Measurements from ENCODE around the gene WDR86.

The WDR86 gene

DNA sequence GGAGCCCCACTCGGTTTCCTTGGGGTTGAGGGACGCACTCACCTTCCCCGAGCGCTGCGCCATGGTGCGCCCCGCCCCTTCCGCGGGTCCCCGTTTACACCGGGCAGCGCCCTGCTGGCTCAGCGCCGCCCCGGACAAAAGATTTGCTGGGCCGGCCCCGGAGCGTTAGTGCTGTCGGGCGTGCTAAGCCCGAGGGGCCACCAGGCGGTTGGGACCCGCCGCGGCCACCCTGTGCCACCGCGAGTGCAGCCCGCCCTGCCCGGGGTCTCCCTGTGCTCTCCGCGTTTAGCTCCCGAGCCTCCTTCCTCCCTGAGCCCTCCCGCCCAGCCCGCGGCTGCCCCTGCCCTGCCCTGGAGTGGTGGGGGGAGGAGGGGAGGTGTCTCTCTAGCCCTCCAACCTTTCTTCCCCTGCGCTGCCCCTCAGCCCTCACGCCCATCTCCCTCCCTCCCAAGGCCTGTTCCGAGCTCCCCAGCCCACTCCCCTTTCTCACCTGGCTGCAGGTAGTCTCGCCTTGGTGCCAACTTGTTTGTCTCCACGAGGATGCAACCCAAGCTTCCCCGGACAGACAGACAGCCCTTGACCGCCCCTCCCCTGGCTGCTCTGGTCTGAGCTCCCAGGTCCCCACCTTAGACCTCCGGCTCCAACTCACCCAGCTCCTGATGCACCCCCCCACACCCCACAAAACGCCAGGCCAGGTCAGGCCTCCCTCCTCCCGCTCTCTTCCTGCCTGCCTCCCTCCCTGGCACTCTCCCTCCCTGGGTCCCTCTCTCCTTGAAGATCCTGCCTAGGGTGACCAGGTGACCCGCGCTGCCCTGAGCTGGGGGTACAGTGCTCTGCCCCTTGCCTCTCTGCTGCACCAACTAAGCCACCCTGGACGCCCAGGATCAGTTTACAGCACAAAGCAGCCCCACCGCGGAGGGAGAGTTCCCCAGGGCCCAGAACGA is 30.3 kb upstream of the WDR86 start, which contains the start of gene CRYGN:
Gene CRYGN, minus strand, starts transcription at position 287 of the 944 bp plus-strand sequence. Its CDS starts 224 bp downstream, at position 63.
- DNase-seq = no peak

DNA sequence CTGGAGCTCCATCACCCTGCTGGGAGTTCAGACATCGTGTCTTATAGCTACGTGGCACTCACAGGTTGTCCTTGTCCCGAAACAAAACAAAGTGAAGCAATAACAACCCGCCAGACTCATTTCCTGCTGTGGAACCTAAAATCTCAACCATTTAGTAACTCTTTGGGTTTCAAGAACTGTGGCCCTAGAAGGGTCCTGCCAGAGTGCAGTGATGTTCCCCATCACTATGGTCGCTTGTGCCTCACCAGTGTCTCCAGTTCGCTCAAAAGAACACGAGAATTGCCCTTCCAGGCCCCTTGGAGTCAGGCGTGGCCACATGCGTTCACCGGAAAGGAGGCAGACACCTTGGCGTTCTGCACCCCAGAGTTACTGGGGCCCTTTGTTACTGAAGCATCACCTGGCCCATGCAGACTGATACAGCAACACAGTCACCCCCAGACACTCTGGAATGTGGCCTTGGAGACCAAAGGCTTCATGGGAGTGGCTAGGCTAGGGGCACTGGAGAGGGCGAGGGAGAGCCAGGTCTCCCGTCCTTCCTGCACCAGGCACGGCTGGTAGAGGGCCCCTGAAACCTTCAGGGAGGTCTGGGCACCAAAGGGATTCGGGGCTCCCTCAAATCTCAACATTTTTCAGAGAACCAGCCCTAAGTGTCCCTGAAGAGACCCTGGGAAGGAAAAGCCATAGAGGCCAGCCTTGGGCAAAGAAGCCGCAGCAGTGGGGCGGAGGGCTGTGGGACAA is 29.2 kb upstream of the WDR86 start:
- no peak for DNase-seq

DNA sequence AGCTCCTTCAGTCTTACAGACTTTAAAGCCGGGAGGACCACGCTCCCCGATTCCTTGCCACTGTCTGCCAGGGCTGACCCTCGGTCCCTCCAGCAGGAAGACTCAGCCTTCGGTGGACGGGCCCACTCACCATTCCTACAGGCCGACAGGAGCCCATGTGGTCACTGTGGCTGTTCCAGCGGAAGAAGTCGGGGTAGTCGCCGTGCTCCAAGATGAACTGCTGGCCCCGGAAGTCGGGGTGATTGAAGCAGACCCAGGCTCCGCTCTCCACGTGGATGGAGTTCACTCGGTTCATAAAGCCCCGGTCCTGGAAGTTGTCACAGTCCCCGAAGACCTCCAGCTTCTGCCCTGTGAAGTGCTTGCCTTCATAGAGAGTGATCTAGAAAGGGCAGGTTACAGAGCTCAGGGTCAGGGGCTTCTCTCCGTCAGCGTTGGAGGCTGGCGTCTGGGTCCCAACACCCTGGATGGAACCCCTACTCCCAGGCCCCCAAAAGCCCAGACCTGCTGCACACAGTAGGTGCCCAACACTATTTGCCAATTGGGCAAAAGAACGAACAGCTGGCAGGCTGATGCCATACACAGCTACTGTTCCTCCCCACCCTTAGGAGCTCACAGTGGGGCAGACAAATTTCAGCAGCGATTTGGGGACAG is 28.2 kb upstream of the WDR86 start:
- no peak for DNase-seq

DNA sequence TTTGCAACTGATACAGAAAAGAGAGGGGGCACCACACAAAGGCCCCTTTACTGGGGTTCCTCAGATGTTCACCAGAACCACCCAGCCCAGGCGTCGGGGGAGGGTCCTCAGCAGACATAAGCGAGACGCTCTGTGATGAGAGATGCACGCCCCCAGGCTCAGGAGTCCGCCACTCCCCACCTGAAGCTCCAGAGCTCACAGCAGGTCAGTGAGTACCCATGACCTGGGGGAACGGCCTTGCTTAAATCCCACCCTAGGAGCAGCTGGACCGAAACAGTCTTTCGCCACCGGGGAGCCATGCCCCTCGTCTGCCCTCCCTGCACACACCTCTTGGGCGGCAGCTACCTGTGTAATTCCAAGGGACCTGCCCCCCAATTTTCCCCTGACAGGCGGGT is 27.3 kb upstream of the WDR86 start:
- no peak for DNase-seq

DNA sequence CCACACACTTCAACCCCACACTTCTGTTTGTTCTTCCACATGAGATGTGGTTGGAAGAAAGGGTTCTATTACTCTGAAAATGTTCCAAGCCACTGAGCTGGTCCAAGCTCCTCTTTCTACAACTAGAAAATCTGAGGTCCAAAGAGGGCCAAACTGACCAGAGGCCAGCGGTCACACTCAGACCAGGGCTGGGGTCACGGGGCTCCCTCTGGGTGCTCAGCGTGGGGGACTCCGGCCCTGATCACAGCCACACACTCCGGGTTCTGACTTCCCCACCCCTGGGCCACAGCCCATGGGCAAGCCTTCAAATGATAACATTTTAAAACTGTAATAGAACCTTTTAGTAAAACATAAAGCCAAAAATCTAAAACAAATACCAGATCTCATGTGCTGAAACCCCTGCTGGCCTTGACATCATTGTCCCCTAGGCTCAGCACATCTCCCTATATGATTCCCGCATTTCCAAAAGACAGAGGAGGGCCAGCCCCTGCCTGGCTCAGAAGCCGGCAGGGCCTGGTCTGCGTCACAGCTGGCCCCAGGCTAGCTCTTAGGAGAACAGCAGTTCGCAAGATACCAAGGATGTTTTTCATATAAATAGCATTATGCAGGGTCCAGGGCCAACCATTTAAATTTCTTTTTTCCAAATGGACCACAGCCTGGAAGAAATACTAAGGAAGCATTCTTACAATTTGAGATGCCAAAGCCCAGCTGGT is 26.8 kb upstream of the WDR86 start:
- no peak for DNase-seq

DNA sequence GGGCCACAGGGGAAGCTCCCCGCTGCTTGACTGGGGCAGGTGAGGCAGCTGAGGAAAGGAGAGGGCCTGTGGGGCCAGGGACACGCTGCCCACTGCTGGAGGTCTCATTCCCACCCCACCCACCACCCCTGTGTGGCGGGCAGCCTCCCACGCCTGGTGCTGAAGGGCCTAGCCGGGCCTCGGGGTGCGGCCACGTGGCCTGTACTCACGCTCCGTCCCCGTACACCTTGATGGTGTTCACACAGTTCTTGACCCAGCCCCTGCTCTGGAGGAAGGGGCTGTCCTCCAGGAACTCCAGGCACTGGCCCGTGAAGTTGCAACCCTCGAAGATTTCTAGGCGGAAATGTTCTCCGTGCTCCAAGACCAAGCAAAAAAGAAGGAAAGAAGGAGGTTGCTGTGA is 26.1 kb upstream of the WDR86 start:
- no peak for DNase-seq

DNA sequence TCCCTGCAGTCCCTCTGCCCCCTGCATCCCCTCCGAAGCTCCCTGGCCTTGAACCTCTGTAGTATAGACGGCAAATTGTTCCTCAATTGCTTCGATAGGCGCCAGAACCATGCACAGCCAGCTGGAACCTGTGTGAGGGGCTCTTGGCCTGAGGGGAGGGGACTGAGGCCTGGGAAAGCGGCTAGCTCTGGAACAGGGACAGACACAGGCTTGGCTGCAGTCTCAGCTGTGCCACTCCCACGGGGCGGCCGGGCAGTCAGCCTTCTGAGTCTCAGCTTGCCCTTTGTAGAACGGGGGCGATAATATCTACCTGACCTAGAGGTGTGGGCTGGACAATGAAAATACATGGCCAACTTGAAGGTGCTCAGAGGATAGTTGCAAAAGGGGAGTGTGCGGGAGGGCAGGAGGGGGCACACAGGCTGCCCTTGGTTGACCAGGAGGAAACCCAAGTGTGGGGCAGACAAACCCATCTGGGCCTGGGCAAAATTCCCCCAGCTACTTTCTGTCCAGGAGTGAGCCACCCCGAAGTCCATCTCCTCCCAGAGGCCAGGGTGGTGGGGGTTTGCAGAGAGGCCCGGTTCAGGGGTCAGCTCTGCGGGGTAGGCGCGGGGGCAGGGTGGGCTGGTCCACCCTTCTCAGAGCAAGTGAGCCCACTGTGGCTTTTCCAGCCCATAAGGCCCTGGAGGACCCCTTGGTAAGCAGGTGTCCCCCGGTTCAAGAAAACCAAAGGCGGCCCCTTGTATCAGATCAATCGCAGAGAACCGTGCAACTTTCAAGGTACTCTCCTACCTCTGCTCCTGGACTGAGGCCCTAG is 25.5 kb upstream of the WDR86 start:
- DNase-seq = no peak

DNA sequence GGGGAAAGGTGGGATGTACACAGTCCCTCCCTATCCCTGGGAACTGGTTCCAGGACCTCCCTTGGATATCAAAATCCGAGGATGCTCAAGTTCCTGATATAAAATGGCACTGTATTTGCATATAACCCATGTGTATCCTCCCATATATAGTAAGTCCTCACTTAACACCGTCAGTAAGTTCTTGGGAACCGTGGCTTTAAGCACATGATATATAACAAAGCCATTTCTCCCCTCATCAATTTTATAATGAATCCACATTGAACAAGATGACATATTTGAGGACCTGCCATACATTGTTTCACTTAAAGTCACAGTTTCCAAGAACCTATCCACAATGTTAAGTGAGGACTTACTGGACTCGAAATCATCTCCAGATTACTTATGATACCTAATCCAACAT is 24.7 kb upstream of the WDR86 start:
- no peak for DNase-seq

DNA sequence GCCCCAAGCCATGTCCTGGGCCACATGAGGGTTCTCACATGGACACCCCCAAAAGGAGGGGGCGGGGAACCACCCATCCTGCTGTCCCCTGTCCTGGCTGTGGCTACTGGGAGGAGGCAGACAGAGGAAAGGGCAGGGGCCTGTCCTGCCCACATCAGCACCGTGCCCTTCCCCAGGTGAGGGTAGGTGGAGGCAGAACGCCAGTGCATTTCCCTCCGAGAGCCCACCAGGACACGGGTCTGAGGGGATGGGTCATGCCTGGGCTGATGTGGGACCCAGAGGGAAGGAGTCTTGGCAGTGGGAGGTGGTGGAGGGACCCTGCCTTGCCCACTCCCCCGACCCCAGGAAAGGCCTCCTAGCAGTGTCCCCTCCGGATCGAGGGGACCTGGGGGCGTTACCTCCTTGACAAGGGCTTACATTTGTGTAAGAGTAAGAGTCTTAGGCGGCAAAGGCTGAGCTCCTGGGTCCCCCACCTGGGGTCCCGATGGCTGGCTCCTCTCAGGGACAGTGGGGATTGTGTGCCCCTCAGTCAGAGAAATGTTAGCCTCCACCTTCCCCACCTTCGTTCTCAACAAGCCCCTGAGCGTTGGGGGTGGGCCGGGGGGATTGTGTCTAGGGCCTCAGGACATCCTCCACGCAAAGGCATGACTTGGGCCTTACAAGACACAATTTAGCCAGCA is 24.0 kb upstream of the WDR86 start:
- no peak for DNase-seq

DNA sequence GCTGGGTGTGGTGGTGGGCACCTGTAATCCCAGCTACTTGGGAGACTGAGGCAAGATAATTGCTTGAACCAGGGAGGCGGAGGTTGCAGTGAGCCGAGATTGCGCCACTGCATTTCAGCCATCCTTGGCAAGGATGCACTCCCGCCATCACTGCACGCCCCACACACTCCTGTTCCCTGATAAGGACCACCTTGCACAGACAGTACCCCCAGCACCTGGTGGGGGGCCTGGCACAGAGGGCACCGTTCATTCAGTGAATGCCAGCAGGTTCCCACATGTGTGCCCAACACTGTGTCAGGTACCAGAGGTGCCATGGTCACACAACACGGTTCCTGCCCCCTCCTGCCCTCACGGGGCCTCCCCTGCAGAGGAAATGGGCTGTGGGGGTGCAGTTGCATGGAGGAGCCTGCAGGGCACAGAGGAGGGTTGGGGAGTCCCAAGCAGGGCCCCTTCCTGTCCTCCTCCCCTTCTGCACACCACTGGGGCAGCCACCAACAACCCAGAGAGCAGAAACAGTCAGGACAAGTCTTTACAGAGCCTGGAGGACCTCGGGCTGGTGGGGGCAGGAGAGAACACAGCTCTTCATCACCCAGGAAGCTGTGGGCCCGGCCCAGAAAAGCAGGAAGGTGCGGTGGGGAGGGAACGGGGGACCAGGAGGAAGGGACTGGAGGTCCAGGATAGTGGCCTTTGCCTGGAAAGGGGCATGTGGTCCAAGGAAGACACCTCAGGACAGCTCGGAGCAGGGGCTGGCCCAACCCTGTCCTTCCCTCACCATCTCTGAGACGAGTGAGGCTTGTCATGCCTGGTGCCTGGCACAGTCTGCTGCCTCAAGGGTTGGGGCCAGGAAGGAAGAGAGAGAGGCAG is 23.1 kb upstream of the WDR86 start:
- DNase-seq = peak; percentile 30

DNA sequence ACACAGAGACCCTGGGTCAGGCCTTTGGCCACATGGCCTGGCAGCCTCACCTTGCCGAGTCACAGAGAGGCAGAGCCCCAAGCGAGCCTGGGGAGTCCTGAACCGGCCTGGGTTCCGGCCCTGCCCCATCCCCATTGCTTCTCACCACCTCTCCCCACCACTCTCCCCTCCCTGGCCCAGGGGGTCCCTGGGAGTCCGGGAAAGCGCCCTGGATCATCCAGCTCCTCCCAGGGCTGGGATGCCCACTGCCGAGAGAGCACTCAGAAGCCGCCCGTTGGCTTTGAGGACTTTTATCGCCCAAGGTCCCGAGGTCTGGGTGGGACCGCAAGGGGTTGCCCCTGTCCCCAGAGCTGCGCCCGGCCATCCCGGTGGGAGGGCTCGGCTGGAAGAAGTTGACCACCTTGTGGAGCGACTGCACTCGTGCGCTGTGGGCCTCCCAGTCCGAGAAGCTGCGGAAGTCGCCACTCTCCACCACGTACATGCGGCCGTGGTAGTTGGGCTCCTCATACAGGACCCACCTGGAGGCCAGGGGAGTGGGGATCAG is 22.0 kb upstream of the WDR86 start:
- no peak for DNase-seq

DNA sequence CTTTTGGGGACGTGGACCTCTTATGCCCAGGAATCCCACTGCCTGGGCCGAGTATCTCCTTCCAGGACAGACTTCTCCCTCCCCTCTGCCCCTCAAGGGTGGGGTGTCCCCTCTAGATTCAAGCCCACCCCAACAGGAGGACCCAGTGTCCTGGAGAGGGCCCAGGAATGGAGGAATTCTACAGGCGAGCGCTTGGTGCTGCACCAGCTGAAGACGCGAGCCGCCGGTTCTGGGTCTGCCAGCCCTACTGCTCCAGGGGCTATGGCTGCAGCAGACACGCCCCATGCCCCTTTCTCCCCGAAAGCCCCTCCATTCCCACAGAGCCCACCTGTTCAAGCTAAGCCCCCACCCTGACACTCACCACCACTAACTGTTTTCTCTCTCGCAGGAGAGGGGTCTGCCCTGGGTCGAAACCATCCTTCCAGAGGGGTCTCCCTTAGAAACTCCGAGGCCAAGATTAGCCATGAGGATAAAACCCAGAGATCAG is 21.5 kb upstream of the WDR86 start:
- no peak for DNase-seq

DNA sequence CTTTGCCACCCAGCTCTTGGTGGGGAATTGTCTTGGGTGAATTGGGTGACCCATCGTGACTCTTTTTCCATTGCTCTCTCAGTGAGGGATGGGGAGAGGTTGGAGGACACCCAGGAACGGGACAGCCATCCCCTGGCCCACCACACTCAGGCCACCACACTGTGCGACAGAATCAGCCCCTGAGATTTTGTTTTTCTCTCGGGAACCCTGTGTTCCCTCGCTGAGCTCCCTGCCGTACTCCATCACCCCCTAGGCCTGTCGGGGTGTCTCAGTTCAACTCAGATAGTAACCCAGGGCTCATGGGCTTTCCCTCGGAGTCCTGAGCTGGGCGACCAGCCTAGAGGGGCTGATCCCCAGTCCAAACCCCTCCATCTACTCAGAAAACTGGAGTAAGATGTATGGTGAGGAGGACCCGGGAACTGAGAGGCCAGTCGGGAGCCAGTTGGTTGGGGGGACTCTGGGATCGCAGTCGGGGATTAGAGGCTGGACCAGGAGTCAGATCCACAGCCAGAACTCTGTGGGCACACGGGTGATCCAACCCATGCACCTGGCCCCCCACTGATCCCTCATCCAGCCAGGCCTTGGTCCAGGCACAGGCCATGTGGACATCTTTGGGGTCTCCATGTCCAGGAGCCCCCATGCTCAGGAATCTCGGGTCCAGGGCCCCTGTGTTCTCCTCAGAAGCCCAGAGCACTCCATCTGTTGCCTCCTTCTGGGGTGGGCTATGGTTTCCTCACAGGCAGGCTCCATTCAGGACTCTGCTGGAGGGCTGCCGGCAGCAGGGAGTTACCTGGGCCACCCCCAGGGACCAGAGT is 20.8 kb upstream of the WDR86 start:
- no peak for DNase-seq

DNA sequence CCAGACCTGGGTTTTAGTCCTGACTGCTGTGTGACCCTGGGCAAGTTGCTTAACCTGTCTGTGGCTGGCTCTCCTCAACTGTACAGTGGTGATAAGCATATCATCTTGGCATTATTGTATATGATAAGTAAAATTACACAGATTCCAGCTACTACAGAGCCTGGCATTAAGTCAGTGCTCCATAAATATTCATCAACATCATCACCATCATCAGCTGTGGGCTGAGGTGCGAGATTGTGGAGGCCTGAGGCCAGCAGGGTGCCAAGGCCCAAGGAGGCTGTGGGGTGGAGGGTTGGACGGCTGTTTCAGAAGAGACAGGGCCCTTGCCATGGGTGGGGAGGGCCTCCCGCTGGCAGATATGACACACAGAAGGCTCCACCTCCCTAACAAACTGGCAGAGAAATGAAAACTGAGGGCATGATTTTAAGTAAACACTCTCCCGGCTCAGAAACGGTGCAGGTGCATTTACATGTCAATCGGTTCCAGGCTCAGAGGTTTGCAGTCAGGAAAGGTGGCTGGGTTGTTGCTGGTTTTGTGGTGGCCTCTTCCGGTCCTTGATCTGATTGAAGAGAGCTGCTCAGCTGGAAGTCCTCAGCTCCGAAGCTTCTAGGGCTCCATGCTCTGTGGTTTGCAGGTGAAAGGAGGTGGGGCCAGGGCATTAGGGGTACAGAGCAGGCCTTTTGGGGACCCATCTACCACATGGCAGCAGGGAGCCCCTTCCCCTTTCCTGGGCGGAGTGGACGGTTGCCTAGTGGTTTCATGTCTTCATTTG is 19.9 kb upstream of the WDR86 start:
- peak; percentile 16 for DNase-seq

DNA sequence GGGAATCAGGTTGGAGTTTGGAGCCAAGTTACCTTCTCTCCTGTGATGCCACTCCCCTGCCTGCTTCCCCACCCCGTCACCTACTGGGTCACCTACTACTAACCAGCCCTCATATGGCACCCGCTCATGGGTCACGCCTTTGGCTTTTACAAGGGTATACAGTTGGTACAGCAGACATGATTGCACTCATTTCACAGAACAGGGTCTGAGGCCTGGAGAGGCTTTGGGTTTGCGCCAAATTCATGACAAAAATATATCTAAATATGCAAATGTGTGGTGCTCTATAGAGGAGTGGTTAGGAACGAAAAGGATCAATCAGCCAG is 19.4 kb upstream of the WDR86 start:
- DNase-seq = no peak

DNA sequence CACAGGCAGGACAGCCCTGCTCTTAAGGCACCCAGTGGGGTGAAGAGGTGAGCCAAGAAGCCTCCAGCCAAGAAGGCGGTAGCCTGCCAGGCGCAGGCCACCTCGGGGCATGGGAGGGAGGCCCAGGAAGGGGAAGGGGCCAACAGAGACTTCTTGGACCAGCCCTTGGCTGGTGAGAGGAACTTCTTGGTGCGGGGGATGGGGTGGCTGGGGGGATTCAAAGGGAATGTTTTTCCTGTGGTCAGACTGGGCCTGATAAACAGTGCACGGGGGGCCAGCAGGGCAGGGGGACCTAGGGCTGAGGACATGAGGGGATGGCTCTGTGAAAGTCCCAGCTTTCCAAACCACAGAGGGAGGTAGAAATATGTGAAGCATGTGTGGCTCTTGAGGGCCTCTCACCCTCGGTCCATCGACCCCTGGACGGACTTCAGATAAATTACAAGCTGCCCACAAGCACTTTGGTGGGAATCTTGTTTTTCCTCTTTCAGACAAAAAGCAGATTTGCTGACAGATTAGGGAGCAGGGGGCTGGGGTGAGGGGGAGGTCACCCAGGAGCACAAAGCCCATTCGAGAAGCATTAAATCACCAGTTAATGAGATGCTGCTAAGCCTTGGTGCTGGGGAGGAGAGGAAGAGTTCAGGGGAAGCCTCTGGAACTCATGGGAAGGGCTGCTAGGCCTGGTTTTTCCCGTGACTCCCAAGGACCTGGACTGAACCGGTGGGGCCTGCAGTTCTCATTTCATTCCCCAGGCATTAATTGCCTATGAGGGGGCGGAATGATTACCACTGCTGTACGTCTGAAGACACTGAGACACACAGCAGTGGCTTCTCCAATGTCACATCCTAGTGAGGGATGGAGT is 18.8 kb upstream of the WDR86 start:
- DNase-seq = no peak

DNA sequence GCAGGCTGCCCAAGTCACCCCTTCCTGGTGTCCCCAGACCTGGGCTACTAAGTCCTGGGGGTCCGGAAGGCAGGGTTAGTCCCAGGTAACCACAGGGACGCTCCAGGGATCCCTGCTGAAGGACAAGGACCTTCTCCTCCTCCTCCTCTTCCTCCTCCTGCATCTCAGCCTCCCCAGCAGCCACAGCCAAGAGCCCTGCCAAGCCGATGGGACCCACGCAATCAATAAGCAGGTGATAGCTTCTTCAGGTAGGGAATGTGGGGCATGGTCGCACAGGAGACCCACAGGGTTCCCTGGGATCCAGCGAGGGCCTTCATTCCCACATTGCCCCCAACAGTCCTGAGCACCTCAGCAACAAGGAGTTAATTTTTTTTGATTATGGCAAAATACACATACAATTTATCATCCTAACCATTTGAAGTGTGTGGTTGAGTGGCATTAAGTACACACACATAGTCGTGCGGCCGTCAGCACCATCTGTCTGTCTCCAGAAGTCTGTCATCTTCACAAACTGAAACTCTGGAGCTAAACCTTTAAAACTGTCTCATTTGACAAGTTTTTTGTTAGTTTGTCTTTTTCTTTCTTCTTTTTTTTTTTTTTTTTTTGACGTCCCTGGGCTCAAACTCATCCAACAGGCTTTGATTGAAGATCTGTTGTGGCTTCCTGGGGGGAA is 18.0 kb upstream of the WDR86 start:
- no peak for DNase-seq

All from effector CD8-positive, alpha-beta T cell (primary cell).